DND-41 (cell line): ENCODE data around the gene MRLN.

Experiments
- ATAC-seq: fragments of 200-7000 bp; cut with Tn5 transposase; 3 replicates; pipeline ENCODE4 v1.9.1; 2021; ENCODE audit warnings: low read depth; ENCODE audit not compliant: insufficient read depth
- DNase-seq: peaks from one replicate; pipeline ENCODE4 v3.0.0-alpha.2; 2020
- H2AFZ ChIP-seq: 2 replicates; pipeline ENCODE4 v1.6.0; 2012; ENCODE audit warnings: low read depth, low read length
- H3K27ac ChIP-seq: 2 replicates; pipeline ENCODE4 v1.5.1; 2012; ENCODE audit warnings: low read length, inconsistent platforms
- H3K27me3 ChIP-seq: fragments of 200-600 bp; sonication (generic); 2 replicates; pipeline ENCODE4 v1.6.0; 2012; ENCODE audit warnings: low read length, mild to moderate bottlenecking, inconsistent platforms; ENCODE audit not compliant: insufficient read depth, poor library complexity
- H3K36me3 ChIP-seq: 2 replicates; pipeline ENCODE4 v1.5.1; 2012; ENCODE audit warnings: low read length, inconsistent platforms; ENCODE audit not compliant: insufficient read depth
- H3K4me1 ChIP-seq: 2 replicates; pipeline ENCODE4 v1.5.1; 2012; ENCODE audit warnings: mild to moderate bottlenecking, low read length; ENCODE audit not compliant: insufficient read depth
- H3K4me2 ChIP-seq: 2 replicates; pipeline ENCODE4 v1.6.0; 2012; ENCODE audit warnings: mild to moderate bottlenecking, moderate library complexity, low read length, inconsistent platforms; ENCODE audit not compliant: insufficient read depth
- H3K4me3 ChIP-seq, 2 experiments: fragments of 200-600 bp in 1 of 2; shearing (Covaris generic) in 1 of 2; 2 replicates each; pipeline ENCODE4 v1.5.1; 2012 to 2016; ENCODE audit warnings: inconsistent platforms in 2 of 2, low read length in 2 of 2, mild to moderate bottlenecking in 2 of 2, low read depth in 1 of 2, moderate library complexity in 1 of 2
- H3K79me2 ChIP-seq: 2 replicates; pipeline ENCODE4 v1.6.0; 2012; ENCODE audit warnings: low read length, inconsistent platforms; ENCODE audit not compliant: insufficient read depth
- H3K9ac ChIP-seq: 2 replicates; pipeline ENCODE4 v1.6.0; 2012; ENCODE audit warnings: low read depth, mild to moderate bottlenecking, inconsistent platforms, low read length, moderate library complexity
- H3K9me3 ChIP-seq: 2 replicates; pipeline ENCODE4 v1.5.1; 2012; ENCODE audit warnings: low read length, moderate library complexity, mild to moderate bottlenecking, inconsistent platforms; ENCODE audit not compliant: insufficient read depth, severe bottlenecking
- H4K20me1 ChIP-seq: 2 replicates; pipeline ENCODE4 v1.6.0; 2012; ENCODE audit warnings: low read length; ENCODE audit not compliant: insufficient read depth
- CTCF ChIP-seq: IDR thresholded peaks from 2 replicates; pipeline ENCODE4 v1.5.1; 2012; ENCODE audit warnings: borderline replicate concordance, low read length, moderate library complexity, mild to moderate bottlenecking; ENCODE audit not compliant: poor library complexity, severe bottlenecking; ENCODE audit errors: extremely low read depth
- EZH2 ChIP-seq: IDR thresholded peaks from 3 replicates; pipeline ENCODE4 v1.6.1; 2012; ENCODE audit warnings: borderline replicate concordance, low read depth, mild to moderate bottlenecking, moderate library complexity, low read length, inconsistent platforms; ENCODE audit not compliant: severe bottlenecking

The MRLN gene

GRCh38 chr10:59753267-59753666 lies at the start of gene MRLN:
TSS of gene MRLN (minus strand) at chr10:59753455.
- Histone ChIP-seq H3K27me3 (no peaks in the 10 kb centered on the region), H3K4me3 (no peak within 1 kb of the TSS), H3K4me1 (no peaks in the 10 kb centered on the region), H3K9ac (no peak within 1 kb of the TSS), H4K20me1 (no peaks in the 10 kb centered on the region), H3K9me3 (no peaks in the 10 kb centered on the region), H3K4me2 (no peak within 1 kb of the TSS), H3K36me3 (no peaks in the 10 kb centered on the region), H2AFZ (no peak within 1 kb of the TSS), H3K27ac (no peak within 1 kb of the TSS), H3K79me2 (no peaks in the 10 kb centered on the region)
- no peak for TF ChIP-seq CTCF
- no peak for TF ChIP-seq EZH2
- ATAC-seq (no peak), DNase-seq (no peak)

GRCh38 chr10:59801171-59801570 lies 47.9 kb upstream of the MRLN start:
- Histone ChIP-seq H3K27ac (no peak overlapping the region), H3K4me3 (no peak overlapping the region), H2AFZ (no peak overlapping the region), H3K27me3 (no peaks in the 10 kb centered on the region), H3K9me3 (no peaks in the 10 kb centered on the region), H3K9ac (no peak overlapping the region), H3K36me3 (peaks cover 82% of the 10 kb centered on the region), H3K79me2 (no peaks in the 10 kb centered on the region), H4K20me1 (no peaks in the 10 kb centered on the region), H3K4me1 (no peaks in the 10 kb centered on the region), H3K4me2 (no peak overlapping the region)
- TF ChIP-seq EZH2 (no peak), CTCF (no peak)
- no peak for ATAC-seq
- no peak for DNase-seq

GRCh38 chr10:59799421-59799820 lies 46.2 kb upstream of the MRLN start:
- H3K79me2 ChIP-seq = no peaks in the 10 kb centered on the region
- no peaks in the 10 kb centered on the region for H3K27me3 ChIP-seq
- H2AFZ ChIP-seq = no peak overlapping the region
- no peak overlapping the region for H3K27ac ChIP-seq
- H3K9ac ChIP-seq = no peak overlapping the region
- 0 out of 3 replicates have a peak, but pooled peaks have one; percentile 44 for ATAC-seq
- no peaks in the 10 kb centered on the region for H3K9me3 ChIP-seq
- no peak overlapping the region for H3K4me2 ChIP-seq
- no peaks in the 10 kb centered on the region for H4K20me1 ChIP-seq
- no peaks in the 10 kb centered on the region for H3K4me1 ChIP-seq
- TF ChIP-seq CTCF = no peak
- no peak for TF ChIP-seq EZH2
- no peak overlapping the region for H3K4me3 ChIP-seq
- peaks cover 72% of the 10 kb centered on the region for H3K36me3 ChIP-seq
- no peak for DNase-seq

- Histone ChIP-seq H3K27me3 (no peaks in the 10 kb centered on the region), H3K9ac (no peak overlapping the region), H3K4me2 (no peak overlapping the region), H3K4me3 (no peak overlapping the region), H2AFZ (no peak overlapping the region), H3K36me3 (peaks cover 71% of the 10 kb centered on the region), H3K9me3 (no peaks in the 10 kb centered on the region), H3K27ac (no peak overlapping the region), H3K79me2 (no peaks in the 10 kb centered on the region), H3K4me1 (no peaks in the 10 kb centered on the region), H4K20me1 (no peaks in the 10 kb centered on the region)
- TF ChIP-seq EZH2 (no peak), CTCF (no peak)
- ATAC-seq (no peak), DNase-seq (no peak)
Measured at GRCh38 chr10:59793919-59794318, 40.7 kb upstream of the MRLN start.
